ENCODE measurements around the gene XRCC4. TPM values are rescaled to one million over a fixed set of nuclear protein-coding genes. Genes with fewer than 3 reads are reported as not detected.

Gene XRCC4
- polyA plus RNA-seq, 1 of the 3 experiments (the other 2 are of a cell fraction), result 1.8 TPM

DNA sequence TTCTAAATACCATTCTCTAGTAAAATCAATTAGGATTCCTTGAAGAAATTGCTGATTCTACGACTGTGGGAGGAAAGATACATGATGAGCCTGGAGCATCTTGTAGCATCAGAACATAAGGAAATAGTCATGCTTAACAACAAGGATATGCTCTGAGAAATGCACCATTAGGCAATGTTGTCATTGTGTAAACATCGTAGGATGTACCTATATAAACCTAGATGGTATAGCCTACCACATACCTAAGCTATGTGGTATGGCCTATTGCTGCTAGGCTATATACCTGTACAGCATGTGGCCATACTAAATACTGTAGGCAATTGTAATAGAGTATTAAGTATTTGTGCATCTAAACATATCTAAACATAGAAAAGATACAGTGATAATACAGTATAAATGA lies 316.8 kb downstream of the XRCC4 start:
- 84% methylated on average over 2 of the region's 2 CpGs for WGBS (ENCODE audit: low lambda C conversion rate)

More for the DNA sequence above, 316.8 kb downstream of the XRCC4 start:
- no peaks in the 10 kb centered on the region for H3K9me3 ChIP-seq
- no peak overlapping the region for H3K27ac ChIP-seq (ENCODE audit: low read depth in 2 of 2, low read length in 1 of 2)
- H2AFZ ChIP-seq (ENCODE audit: low read depth), result no peak overlapping the region
- H3F3A ChIP-seq (replicated peaks; ENCODE audit: insufficient read depth), result no peaks in the 10 kb centered on the region
- no peaks in the 10 kb centered on the region for H3K79me2 ChIP-seq (ENCODE audit: insufficient read depth)
- H3K9ac ChIP-seq, result no peak overlapping the region
- POLR2A ChIA-PET, result no interaction called here
- no peaks in the 10 kb centered on the region for H3K9me2 ChIP-seq
- no peak overlapping the region for H3K4me2 ChIP-seq
- H4K20me1 ChIP-seq (ENCODE audit: insufficient read depth), result no peaks in the 10 kb centered on the region
- no peaks in the 10 kb centered on the region for H3K36me3 ChIP-seq (replicated peaks in 1 of 2; ENCODE audit: control insufficient read depth in 1 of 2, insufficient read depth in 2 of 2, low read length in 1 of 2)
- no peaks in the 10 kb centered on the region for H3K27me3 ChIP-seq (ENCODE audit: insufficient read depth)
- TF ChIP-seq SIN3A (IDR thresholded peaks at IDR 0.05; ENCODE audit: borderline replicate concordance, low read depth, low read length) (no peak), FOXM1 (IDR thresholded peaks at IDR 0.05; ENCODE audit: low read depth) (no peak), TAF1 (IDR thresholded peaks at IDR 0.05; ENCODE audit: borderline replicate concordance, low read depth, low read length) (no peak), MXI1 (IDR thresholded peaks at IDR 0.05; ENCODE audit: low read depth, low read length) (no peak), CHD2 (IDR thresholded peaks at IDR 0.05; ENCODE audit: low read length, partially characterized antibody) (no peak), RAD21 (IDR thresholded peaks at IDR 0.05; ENCODE audit: low read length) (no peak), GABPA (IDR thresholded peaks at IDR 0.05; ENCODE audit: low read depth) (no peak), JUND (IDR thresholded peaks at IDR 0.05) (no peak), MEF2A (IDR thresholded peaks at IDR 0.05; ENCODE audit: borderline replicate concordance, low read depth) (no peak), GATA2 (CRISPR knock-in tag; IDR thresholded peaks at IDR 0.05) (no peak), USF2 (IDR thresholded peaks at IDR 0.05; ENCODE audit: borderline replicate concordance, low read depth, low read length) (no peak), TEAD4 (IDR thresholded peaks at IDR 0.05; ENCODE audit: borderline replicate concordance, insufficient read depth) (no peak), FOXJ3 (CRISPR knock-in tag; IDR thresholded peaks at IDR 0.05) (no peak), RCOR1 (IDR thresholded peaks at IDR 0.05; ENCODE audit: low read length) (no peak), RXRA (IDR thresholded peaks at IDR 0.05; ENCODE audit: borderline replicate concordance, low read depth) (no peak), ZBTB33 (IDR thresholded peaks at IDR 0.05; ENCODE audit: borderline replicate concordance, low read depth) (no peak)
- TF ChIP-seq, protein P1, sequence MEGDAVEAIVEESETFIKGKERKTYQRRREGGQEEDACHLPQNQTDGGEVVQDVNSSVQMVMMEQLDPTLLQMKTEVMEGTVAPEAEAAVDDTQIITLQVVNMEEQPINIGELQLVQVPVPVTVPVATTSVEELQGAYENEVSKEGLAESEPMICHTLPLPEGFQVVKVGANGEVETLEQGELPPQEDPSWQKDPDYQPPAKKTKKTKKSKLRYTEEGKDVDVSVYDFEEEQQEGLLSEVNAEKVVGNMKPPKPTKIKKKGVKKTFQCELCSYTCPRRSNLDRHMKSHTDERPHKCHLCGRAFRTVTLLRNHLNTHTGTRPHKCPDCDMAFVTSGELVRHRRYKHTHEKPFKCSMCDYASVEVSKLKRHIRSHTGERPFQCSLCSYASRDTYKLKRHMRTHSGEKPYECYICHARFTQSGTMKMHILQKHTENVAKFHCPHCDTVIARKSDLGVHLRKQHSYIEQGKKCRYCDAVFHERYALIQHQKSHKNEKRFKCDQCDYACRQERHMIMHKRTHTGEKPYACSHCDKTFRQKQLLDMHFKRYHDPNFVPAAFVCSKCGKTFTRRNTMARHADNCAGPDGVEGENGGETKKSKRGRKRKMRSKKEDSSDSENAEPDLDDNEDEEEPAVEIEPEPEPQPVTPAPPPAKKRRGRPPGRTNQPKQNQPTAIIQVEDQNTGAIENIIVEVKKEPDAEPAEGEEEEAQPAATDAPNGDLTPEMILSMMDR (IDR thresholded peaks at IDR 0.05), result no peak
- TF ChIP-seq, protein P2, sequence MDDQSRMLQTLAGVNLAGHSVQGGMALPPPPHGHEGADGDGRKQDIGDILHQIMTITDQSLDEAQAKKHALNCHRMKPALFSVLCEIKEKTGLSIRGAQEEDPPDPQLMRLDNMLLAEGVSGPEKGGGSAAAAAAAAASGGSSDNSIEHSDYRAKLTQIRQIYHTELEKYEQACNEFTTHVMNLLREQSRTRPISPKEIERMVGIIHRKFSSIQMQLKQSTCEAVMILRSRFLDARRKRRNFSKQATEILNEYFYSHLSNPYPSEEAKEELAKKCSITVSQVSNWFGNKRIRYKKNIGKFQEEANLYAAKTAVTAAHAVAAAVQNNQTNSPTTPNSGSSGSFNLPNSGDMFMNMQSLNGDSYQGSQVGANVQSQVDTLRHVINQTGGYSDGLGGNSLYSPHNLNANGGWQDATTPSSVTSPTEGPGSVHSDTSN (IDR thresholded peaks at IDR 0.05), result no peak
- H3K4me1 ChIP-seq (ENCODE audit: control insufficient read depth in 1 of 2, insufficient read depth in 2 of 2, low read depth in 1 of 2, low read length in 1 of 2), result no peaks in the 10 kb centered on the region
- CTCF ChIA-PET, result interaction anchor here (1.4 kb wide), 1 partner anchor 10 kb away, joined by 3 read pairs; no protein-coding TSS in a partner anchor
- no peak for DNase-seq
- H3K4me3 ChIP-seq (ENCODE audit: low read depth in 2 of 2, low read length in 1 of 2), result no peak overlapping the region
